Body of pancreas (tissue), 4 donors: Measurements from ENCODE around the gene CACNA1E.

Experiments
- CTCF ChIP-seq, 7 experiments: fragments of 450-650 bp in 4 of 7; fragments of 200-600 bp in 3 of 7; sonication (generic) in 3 of 7; IDR thresholded peaks; one replicate each; pipeline ENCODE4 v1.5.1; 2016 to 2019; ENCODE audit warnings: antibody characterized with exemption in 7 of 7
- POLR2A ChIP-seq, 3 donors: fragments of 450-650 bp; IDR thresholded peaks; one replicate each; pipeline ENCODE4 v1.6.1; 2016; ENCODE audit warnings: antibody characterized with exemption in 3 of 3, mild to moderate bottlenecking in 2 of 3

- TF ChIP-seq POLR2A (IDR thresholded peaks at IDR 0.05) = no peak
- no peak for TF ChIP-seq CTCF (IDR thresholded peaks at IDR 0.05)
Observed at GRCh38 chr1:181508486-181509165, 25.3 kb downstream of the CACNA1E start.
